Activated naive CD4-positive, alpha-beta T cell treated with anti-CD3 and anti-CD28 coated beads, Interleukin-2, amount 50 U/mL, for 24 hours (primary cell): ENCODE data around the gene ECSCR.
"Not testable (repeated sequence)": the region's sequence is repeated elsewhere in the genome, so short reads cannot be mapped to it uniquely, and the experiment has no call there.

ENCODE experiments used
- H3K27ac Mint-ChIP-seq: one replicate; pipeline ENCODE4 v1.8.0; 2021; ENCODE audit warnings: mild to moderate bottlenecking, mixed read lengths
- H3K27me3 Mint-ChIP-seq: one replicate; pipeline ENCODE4 v1.8.0; 2021; ENCODE audit warnings: mixed read lengths
- H3K36me3 Mint-ChIP-seq: one replicate; pipeline ENCODE4 v1.8.0; 2021; ENCODE audit warnings: mixed read lengths
- H3K4me1 Mint-ChIP-seq: one replicate; pipeline ENCODE4 v1.8.0; 2021; ENCODE audit warnings: mixed read lengths
- H3K4me3 Mint-ChIP-seq: one replicate; pipeline ENCODE4 v1.8.0; 2021; ENCODE audit warnings: mild to moderate bottlenecking, mixed read lengths
- H3K9me3 Mint-ChIP-seq: one replicate; pipeline ENCODE4 v1.8.0; 2021; ENCODE audit warnings: mixed read lengths

Gene ECSCR

GRCh38 chr5:139457653-139458306 is 4.8 kb downstream of the ECSCR start:
- no peaks in the 10 kb centered on the region for H3K36me3 Mint-ChIP-seq
- no peaks in the 10 kb centered on the region for H3K27me3 Mint-ChIP-seq
- H3K27ac Mint-ChIP-seq, result no peak overlapping the region
- H3K4me1 Mint-ChIP-seq, result peaks cover 67% of the 10 kb centered on the region
- H3K4me3 Mint-ChIP-seq, result no peak overlapping the region
- no peaks in the 10 kb centered on the region for H3K9me3 Mint-ChIP-seq

GRCh38 chr5:139457241-139457640 is 5.3 kb downstream of the ECSCR start:
- H3K4me3 Mint-ChIP-seq, result no peak overlapping the region
- no peaks in the 10 kb centered on the region for H3K27me3 Mint-ChIP-seq

GRCh38 chr5:139456776-139457175 is 5.8 kb downstream of the ECSCR start:
- Mint-ChIP-seq H3K9me3 (no peaks in the 10 kb centered on the region), H3K27me3 (no peaks in the 10 kb centered on the region), H3K36me3 (no peaks in the 10 kb centered on the region), H3K4me3 (no peak overlapping the region), H3K4me1 (peaks cover 67% of the 10 kb centered on the region), H3K27ac (peak overlapping the region; percentile 56)

More at GRCh38 chr5:139457241-139457640, 5.3 kb downstream of the ECSCR start:
- H3K9me3 Mint-ChIP-seq, result no peaks in the 10 kb centered on the region
- H3K4me1 Mint-ChIP-seq, result peaks cover 67% of the 10 kb centered on the region
- no peaks in the 10 kb centered on the region for H3K36me3 Mint-ChIP-seq
- H3K27ac Mint-ChIP-seq, result peak overlapping the region; percentile 56

- H3K36me3 Mint-ChIP-seq, result no peaks in the 10 kb centered on the region
- H3K9me3 Mint-ChIP-seq, result no peaks in the 10 kb centered on the region
- no peak overlapping the region for H3K4me3 Mint-ChIP-seq
- peaks cover 52% of the 10 kb centered on the region for H3K4me1 Mint-ChIP-seq
- peak overlapping the region; percentile 57 for H3K27ac Mint-ChIP-seq
- H3K27me3 Mint-ChIP-seq, result no peaks in the 10 kb centered on the region
These were observed 7.8 kb downstream of the ECSCR start for GRCh38 chr5:139454568-139455290.

- Mint-ChIP-seq H3K36me3 (no peaks in the 10 kb centered on the region), H3K27me3 (no peaks in the 10 kb centered on the region), H3K4me3 (no peak overlapping the region), H3K4me1 (peaks cover 46% of the 10 kb centered on the region), H3K27ac (no peak overlapping the region), H3K9me3 (no peaks in the 10 kb centered on the region)
These were observed 8.6 kb downstream of the ECSCR start for GRCh38 chr5:139453683-139454567.

GRCh38 chr5:139451878-139452660 is 10.5 kb downstream of the ECSCR start:
- peaks cover under 1% of the 10 kb centered on the region for H3K9me3 Mint-ChIP-seq
- H3K36me3 Mint-ChIP-seq, result peaks cover 2% of the 10 kb centered on the region
- H3K27ac Mint-ChIP-seq, result no peak overlapping the region
- H3K4me1 Mint-ChIP-seq, result peaks cover 51% of the 10 kb centered on the region
- H3K4me3 Mint-ChIP-seq, result no peak overlapping the region
- H3K27me3 Mint-ChIP-seq, result no peaks in the 10 kb centered on the region

- Mint-ChIP-seq H3K4me3 (no peak overlapping the region), H3K4me1 (peaks cover 52% of the 10 kb centered on the region), H3K9me3 (peaks cover 4% of the 10 kb centered on the region), H3K36me3 (peaks cover 5% of the 10 kb centered on the region), H3K27ac (no peak overlapping the region), H3K27me3 (no peaks in the 10 kb centered on the region)
These were observed 11.4 kb downstream of the ECSCR start for GRCh38 chr5:139451176-139451575.

GRCh38 chr5:139446956-139447779 is 15.4 kb downstream of the ECSCR start:
- H3K4me3 Mint-ChIP-seq, result peak overlapping the region; percentile 61
- peak overlapping the region; percentile 94 for H3K27ac Mint-ChIP-seq
- H3K4me1 Mint-ChIP-seq, result peaks cover 63% of the 10 kb centered on the region

GRCh38 chr5:139445325-139446170 is 17.0 kb downstream of the ECSCR start:
- H3K4me3 Mint-ChIP-seq, result no peak overlapping the region
- H3K27me3 Mint-ChIP-seq, result no peaks in the 10 kb centered on the region
- peaks cover 64% of the 10 kb centered on the region for H3K4me1 Mint-ChIP-seq
- H3K9me3 Mint-ChIP-seq, result peaks cover 4% of the 10 kb centered on the region
- peaks cover 5% of the 10 kb centered on the region for H3K36me3 Mint-ChIP-seq
- H3K27ac Mint-ChIP-seq, result peak overlapping the region; percentile 27

More at GRCh38 chr5:139446956-139447779, 15.4 kb downstream of the ECSCR start:
- peaks cover 4% of the 10 kb centered on the region for H3K9me3 Mint-ChIP-seq
- H3K36me3 Mint-ChIP-seq, result peaks cover 5% of the 10 kb centered on the region
- H3K27me3 Mint-ChIP-seq, result no peaks in the 10 kb centered on the region

GRCh38 chr5:139443831-139444453 is 18.6 kb downstream of the ECSCR start:
- Mint-ChIP-seq H3K4me3 (no peak overlapping the region), H3K27me3 (no peaks in the 10 kb centered on the region), H3K27ac (peak overlapping the region; percentile 60), H3K9me3 (peaks cover 4% of the 10 kb centered on the region), H3K36me3 (peaks cover 5% of the 10 kb centered on the region), H3K4me1 (peaks cover 71% of the 10 kb centered on the region)

- H3K4me3 Mint-ChIP-seq, H3K9me3 Mint-ChIP-seq, H3K27me3 Mint-ChIP-seq, H3K36me3 Mint-ChIP-seq, H3K27ac Mint-ChIP-seq: not testable (repeated sequence)
- peaks cover 43% of the 10 kb centered on the region for H3K4me1 Mint-ChIP-seq
These were observed 22.1 kb downstream of the ECSCR start for GRCh38 chr5:139440416-139440815.

GRCh38 chr5:139439013-139439903 is 23.3 kb downstream of the ECSCR start, which contains the start of gene DNAJC18:
DNAJC18 (minus strand) TSS chr5:139439525; CDS start chr5:139439445, 80 bp downstream.
- H3K4me3 Mint-ChIP-seq, result peak within 1 kb of the TSS; percentile 98
- H3K9me3 Mint-ChIP-seq, result no peaks in the 10 kb centered on the region
- H3K4me1 Mint-ChIP-seq, result peaks cover 38% of the 10 kb centered on the region

More at GRCh38 chr5:139439013-139439903, 23.3 kb downstream of the ECSCR start, which contains the start of gene DNAJC18:
- peak within 1 kb of the TSS; percentile 99 for H3K27ac Mint-ChIP-seq
- H3K27me3 Mint-ChIP-seq, result no peaks in the 10 kb centered on the region
- peaks cover 3% of the 10 kb centered on the region for H3K36me3 Mint-ChIP-seq
